ENCODE measurements around the gene KLHL9.

- TF ChIP-seq JUND (IDR thresholded peaks at IDR 0.05) (no peak), CTCF (IDR thresholded peaks at IDR 0.05) (peak; percentile 77), SMC3 (IDR thresholded peaks at IDR 0.05; ENCODE audit: low read depth, low read length) (peak; percentile 48), RAD21 (IDR thresholded peaks at IDR 0.05; ENCODE audit: low read length) (peak; percentile 75), FOXM1 (IDR thresholded peaks at IDR 0.05; ENCODE audit: low read depth) (no peak), POLR2AphosphoS5 (IDR thresholded peaks at IDR 0.05; ENCODE audit: low read depth, low read length) (no peak), YY1 (IDR thresholded peaks at IDR 0.05; ENCODE audit: low read depth) (no peak), USF2 (IDR thresholded peaks at IDR 0.05; ENCODE audit: borderline replicate concordance, low read depth, low read length) (no peak), MAX (IDR thresholded peaks at IDR 0.05; ENCODE audit: low read depth) (no peak)
Observed at GRCh38 chr9:21317956-21318923, 17.0 kb downstream of the KLHL9 start.

Measured in SK-N-SH (cell line).